ENCODE measurements around the gene STEAP4.
"Not testable (repeated sequence)": the region's sequence is repeated elsewhere in the genome, so short reads cannot be mapped to it uniquely, and the experiment has no call there.

Gene STEAP4

DNA sequence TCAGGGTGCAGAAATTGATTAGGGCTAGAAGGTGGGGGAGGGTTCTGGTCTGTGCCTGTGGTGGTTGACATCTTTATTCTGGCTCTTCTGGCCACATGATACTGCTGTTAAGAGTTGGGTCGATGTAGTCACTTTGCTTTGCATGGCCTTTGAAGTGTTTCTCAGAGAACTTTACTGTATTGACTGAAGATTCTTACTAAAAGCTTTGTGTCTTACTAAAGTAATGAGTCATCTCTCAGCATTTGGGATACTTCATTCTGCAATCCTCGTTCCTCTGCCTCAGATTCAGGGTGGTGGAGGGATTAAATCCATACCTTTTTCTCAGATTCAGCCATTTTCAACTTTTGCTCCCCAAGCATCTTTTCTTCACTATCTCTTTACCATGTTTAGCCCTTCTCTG, 38.6 kb downstream of the STEAP4 start:
- DNase-seq (ENCODE audit: low read depth) = no peak

DNA sequence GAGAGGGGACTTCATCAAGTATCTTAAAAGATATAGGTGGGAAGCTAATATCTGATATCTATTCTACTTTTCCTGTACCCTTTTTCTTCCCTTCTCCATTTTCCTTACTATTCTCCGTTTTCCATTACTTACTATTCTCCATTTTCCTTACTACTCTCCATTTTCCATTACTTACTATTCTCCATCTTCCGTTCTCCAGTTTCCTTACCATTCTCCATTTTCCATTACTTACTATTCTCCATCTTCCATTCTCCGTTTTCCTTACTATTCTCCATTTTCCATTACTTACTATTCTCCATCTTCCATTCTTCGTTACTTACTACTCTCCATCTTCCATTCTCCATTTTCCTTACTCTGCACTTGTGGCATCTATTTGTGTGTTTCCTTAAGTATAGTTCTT, 39.3 kb downstream of the STEAP4 start:
- DNase-seq (ENCODE audit: low read depth) = no peak

DNA sequence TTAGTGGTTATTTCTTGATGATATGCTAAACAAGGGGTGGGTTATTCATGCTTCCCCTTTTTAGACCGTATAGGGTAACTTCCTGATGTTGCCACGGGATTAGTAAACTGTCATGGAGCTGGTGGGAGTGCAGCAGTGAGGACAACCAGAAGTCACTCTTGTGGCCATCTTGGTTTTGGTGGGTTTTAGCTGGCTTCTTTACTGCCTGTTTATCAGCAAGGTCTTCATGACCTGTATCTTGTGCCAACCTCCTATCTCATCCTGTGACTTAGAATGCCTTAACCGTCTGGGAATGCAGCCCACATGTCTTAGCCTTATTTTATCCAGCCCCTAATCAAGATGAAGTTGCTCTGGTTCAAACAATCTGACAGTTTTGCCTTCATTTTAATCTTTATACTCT, 41.7 kb downstream of the STEAP4 start:
- not testable (repeated sequence) for DNase-seq (ENCODE audit: low read depth)

DNA sequence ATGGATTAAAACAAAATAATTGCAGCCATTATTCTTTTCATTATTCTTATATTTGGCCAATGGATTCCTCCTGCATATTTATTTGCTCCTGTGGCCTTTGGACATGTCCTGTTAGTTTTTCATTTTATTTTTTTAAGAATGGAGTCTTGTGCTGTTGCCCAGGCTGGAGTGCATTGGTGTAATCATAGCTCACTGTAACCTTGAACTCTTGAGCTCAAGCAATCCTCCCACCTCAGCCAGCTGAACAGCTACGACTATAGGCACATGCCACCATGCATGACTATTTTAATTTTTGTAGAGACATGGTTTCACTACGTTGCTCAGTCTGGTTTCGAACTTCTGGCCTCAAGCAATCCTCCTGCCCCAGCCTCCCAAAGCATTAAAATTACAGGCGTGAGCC, 44.1 kb downstream of the STEAP4 start:
- no peak for DNase-seq (ENCODE audit: low read depth)

DNA sequence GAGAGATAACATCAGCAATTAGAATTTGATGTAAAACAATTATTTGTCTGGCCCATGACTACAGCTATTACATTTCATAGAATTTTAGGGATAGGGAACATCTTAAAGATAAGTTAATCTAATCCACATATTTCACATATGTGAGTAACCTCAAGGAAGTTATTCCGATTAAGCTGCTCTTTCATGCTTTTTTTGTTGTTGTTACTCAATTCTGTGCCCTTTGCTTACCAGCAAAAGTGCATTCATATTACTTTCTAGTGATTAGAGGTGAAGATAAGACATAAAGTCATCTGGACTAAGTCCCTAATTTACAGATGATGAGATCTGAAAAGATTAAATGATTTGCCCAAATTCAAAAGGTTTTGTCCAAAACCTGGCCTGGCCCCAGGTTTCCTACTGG, 46.0 kb downstream of the STEAP4 start:
- no peak for DNase-seq (ENCODE audit: low read depth)

DNA sequence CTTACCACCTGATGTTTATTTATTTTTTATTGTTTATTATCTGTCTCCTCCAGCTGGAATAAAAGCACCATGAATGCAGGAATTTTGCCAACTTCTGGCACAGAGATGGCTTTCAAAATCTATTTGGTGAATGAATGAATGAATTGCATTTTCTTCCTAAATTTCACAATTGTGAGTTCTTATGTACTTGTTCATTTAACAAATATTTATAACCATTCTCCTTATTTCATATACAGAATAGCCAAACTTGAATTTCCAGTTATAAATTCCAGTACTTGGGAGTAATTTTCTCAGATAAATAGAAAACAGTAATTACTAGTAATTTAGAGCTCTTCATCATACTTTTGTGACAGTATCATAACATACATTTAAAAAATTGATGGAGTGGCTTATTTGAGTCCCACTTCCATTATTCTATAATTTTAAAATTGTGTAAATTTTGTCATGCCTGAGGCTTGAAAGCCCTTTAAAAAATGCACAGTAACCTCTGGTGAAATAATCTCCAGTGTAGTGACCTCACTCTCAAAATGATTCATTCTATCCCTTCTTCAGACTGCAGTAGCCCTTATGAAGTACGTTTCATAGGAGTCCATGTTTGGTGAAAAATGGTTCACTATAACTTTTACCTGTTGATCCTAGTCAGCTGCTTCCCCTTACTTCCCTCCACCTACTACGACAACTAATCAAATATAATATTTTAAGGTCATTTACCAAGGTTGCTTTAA, 46.9 kb downstream of the STEAP4 start:
- DNase-seq (ENCODE audit: low read depth) = no peak

DNA sequence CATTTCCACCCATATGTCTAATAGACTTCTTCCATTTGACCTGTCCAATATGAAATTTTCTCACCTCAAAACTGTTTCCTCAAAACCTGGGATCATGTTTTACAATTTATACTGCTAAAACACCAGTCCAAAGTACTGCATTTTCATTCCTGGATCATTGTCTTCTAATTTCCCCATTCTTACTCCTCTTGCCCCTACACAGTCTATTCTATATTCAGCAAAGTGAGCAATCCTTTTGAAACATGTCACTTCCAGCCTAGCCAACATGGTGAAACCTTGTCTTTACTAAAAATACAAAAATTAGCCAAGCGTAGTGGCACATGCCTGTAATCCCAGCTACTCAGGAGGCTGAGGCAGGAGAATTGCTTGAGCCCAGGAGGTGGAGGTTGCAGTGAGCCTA, 48.4 kb downstream of the STEAP4 start:
- DNase-seq (ENCODE audit: low read depth) = not testable (repeated sequence)

DNA sequence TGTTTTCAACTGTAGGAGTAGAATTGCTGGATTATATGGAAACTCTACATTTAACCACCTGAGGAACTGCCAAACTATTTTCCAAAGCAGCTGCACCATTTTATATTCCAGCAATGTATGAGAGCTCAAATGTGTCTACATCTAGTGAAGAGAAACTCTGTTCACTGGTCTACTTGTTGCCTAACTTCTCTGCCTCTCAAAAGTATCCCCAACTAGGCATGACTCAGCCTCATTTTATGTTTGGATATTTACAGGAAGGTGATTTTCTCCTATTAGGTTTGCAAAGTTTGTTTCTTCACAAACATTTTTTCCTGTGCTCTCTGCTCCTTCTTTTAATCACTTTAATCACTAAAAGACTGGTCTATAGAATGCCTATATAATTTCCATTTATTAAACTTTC, 49.8 kb downstream of the STEAP4 start:
- DNase-seq (ENCODE audit: low read depth) = no peak

DNA sequence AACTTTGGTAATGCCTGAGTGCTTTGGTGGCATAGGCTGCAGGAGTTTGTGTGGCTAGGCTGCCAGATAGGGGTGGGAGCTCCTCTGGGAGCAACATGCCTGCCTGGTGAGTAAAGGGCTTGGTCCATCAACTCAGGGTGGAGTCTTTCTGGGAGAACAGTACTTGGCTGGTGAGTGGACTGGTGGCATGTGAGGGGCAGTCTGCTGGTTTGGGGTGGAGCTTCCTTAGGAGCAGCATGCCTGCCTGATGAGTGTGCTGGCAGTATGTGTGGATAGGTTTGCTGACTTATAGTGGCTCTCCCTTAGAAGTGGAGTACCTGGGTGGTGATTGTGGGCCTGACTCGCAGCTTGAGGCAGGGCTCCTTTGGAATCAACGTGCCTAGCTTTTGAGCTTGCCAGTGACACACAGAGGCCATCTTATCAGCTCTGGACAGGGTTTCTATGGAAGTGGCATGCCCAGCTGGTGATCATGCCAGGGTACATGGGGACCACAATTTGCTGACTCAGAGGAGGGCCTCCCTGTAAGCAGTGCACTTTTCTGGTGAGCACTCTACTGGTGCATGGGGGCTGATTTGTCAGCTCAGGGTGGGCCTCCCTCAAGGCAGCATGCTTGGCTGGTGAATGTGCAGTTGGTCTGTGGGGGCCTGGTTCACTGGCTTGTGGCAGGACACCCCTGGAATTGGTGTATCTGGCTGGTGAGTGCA, 51.8 kb downstream of the STEAP4 start:
- DNase-seq (ENCODE audit: low read depth) = no peak

DNA sequence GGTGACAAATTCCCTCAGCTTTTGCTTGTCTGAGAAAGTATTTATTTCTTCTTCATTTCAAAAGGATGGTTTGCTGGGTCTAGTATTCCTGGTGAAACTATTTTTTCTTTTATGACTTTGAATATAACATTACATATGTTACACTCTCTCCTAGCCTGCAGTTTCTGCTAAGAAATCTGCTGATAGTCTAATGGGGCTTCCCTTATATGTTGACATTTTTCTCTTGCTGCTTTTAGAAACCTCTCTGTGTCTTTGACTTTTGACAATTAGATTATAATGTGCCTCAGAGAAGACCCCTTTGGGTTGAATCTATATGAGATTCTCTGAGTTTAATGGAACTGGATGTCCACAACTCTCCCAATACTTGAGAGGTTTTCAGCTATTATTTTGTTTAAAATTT, 53.1 kb downstream of the STEAP4 start:
- DNase-seq (ENCODE audit: low read depth) = no peak

DNA sequence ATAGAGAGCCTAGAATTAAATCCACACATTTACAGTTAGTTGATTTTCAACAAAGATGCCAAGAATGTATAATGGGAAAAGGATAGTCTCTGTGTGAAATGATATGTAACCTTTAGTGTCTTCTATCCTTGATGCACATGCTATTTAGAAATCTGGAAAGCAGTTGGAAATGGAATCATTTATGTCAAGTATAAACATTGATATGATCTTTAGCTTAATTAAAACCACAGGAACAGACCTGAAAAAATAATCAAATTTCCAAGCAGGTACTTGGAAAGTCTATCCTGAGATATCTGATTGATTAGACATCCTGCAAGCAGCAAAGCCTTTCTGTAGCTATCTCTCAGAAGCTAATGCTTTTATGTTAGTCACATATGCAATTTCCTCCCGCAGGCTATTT, 62.4 kb downstream of the STEAP4 start:
- DNase-seq (ENCODE audit: low read depth) = no peak

DNA sequence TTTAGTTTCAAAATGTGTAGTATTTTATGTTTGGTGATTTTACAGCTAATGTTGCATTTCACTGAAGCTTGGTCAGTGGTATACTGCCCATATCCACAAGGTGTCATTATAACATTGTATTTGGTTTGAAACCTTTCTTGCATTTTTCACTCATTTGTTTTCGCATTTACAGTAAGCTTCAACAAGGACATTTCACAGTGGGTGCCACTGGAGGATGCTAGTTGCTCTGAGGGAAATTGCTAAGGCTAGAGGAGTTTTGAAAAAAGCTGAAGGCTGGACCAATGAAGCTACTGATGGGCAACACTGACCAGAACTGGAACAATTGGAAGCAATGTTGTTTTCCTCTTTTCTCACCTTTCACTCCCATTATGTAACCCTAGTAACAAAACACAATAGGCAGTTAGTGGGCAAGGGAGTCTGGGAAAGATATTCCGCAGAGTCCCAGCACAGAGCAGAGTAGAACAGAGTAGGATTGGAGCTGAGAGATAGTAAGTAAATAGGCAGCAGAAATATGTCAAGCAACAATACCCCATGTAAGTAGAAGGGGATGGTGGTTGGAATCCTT, 63.3 kb downstream of the STEAP4 start:
- no peak for DNase-seq (ENCODE audit: low read depth)

DNA sequence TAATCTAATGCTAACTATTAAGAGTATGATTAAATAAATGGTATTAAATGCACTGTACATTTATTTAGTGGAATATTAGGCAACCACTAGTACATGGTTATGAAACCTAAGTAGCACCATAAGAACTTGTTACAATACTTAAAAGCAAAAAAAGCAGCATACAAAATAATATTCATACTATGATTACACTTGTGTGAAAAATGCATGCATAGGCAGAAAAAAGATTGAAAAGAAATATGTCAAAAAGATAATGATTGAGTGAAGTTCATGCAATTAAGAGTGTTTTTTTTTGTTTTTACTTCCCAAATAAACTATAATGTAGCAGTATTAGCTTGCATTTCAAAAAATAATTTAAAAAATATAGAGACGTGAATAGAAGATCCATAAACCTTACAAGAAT, 66.8 kb downstream of the STEAP4 start:
- no peak for DNase-seq (ENCODE audit: low read depth)

DNA sequence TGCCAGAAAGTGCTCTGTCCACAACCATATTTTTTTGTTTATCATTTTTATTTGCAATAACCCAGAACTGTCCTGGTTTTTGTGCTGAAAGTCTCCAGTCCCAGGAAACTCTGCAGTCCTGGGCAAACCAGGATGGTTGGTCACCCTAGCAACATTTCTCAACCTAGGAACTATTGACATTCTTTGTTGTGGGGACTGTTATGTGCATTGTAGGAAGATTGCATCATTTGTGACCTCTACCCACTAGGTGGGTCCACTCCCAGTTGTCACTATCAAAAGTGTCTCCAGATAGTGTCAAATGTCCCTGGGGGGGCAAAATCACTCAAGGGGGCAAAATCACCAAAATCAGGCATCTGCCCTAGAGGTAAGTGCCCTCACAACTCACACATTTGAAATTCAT, 72.9 kb downstream of the STEAP4 start:
- DNase-seq (ENCODE audit: low read depth) = no peak

DNA sequence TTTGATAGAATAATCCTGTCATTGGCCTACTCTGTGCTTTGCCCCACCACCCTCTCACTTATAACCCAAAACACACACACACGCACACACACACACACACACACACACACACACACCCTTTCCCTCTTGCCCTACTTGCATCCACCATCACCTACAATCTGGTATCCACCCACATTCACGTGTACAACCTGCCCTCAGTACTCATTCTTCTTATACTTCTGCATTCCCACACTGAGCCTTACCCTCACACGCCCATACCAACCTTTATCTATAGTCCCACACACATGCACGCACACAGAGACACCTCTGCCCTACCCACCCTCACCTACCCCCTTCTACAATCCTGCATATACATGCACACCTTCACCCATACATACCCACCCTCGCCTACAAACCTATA, 76.0 kb downstream of the STEAP4 start:
- no peak for DNase-seq (ENCODE audit: low read depth)

DNA sequence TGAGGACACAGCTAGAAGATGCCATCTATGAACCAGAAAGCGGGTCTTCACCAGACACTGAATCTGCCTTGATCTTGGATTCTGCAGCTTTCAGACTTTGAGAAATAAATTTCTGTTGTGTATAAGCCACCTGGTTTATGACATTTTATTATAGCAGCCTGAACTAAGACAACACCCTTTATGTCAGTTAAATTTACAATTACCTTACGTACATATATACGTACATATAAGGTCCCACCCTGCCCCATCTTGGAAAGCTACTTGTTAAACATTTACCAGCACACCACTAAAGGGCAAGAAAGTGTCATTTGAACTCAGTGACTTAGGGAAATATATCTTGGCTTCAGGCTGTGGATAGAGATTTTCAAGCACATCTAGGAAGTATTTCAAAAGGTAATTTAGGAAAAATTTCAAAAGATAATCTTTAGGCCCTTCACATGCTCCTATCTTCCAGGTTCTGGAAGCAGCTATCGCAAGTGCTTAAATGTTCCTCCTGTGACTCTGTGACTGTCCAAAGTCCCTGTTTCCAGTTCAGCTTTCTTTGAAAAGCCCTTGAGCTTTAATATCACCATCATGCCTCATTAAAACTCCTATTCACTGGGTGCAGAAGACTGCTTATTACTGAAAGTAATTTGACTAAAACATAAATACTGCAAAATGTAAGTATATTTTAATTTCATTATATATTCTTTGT, 77.2 kb downstream of the STEAP4 start:
- no peak for DNase-seq (ENCODE audit: low read depth)

DNA sequence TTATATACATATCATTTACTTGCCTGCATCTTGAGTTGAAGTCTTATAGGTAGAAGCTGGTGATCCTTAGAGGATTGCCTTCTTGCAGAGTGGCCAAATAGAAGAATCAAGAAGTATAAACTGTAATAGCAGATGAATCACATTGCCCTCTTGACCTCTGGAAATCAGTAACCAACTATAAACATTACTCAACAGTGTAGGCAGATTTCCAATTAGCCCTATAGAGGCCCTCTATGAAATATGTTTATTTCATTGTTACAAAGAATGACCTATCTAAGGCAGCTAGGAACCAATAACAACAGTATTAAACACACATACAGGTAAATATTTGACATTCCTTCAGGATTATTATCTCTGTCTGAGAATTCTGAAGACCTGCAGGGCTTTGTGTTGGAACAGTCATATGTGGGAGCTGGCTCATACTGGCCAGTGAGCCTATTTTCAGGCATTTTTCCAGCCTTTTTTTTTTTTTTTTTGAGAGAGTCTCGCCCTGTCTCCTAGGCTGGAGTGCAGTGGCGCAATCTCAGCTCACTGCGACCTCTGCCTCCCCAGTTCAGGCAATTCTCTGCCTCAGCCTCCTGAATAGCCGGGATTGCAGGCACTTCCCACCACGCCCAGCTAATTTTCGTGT, 79.7 kb downstream of the STEAP4 start:
- DNase-seq (ENCODE audit: low read depth) = no peak

DNA sequence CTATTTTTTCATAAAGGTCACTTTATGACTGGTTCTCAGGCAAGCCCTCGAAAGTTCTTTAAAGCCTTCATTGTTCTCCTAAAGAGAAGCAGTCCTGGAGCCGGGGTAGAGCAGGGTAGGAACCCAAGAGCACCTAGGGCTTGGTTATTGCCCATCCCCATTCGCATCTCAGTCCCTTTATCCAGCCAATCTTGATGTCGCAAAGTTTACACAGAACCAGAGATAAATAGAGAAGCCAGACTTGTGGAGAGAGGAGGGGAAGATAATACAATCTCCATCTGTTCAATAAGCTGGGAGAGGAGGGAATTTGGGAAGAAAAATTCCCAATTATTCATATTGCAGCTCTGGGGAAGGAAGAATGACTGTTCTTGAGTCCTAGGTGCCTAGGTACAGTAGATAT, 80.5 kb downstream of the STEAP4 start:
- no peak for DNase-seq (ENCODE audit: low read depth)

DNA sequence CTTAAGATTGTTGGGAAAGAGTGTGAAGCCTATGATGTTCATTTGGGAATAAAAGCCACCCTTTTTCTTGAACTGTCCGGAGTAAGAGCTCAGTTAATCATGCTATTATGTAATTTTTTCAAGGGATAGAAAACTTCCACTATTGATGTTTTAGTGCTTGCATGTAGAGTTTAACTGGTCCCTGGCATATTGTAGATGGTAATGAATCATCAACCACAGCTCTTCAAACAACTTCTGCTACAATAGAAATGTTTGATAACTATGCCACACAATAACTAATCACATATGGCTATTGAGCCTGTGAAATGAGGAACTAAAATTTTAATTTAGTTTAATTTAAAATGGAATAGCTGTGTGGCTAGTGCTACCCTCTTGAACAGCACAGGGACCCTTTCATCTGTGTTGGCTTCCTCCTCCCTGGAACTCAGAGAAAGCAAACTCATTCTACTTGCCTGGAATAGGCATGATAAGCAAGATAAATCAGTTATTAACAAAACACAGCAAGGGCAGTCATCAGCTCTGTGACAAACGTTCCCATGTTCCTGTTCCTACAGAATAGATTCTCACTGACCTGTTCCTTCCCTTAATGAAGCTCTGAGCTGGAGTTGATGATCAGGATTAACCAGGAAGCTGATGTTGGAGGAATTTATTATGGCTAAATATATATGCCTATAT, 82.0 kb downstream of the STEAP4 start:
- DNase-seq (ENCODE audit: low read depth) = no peak

DNA sequence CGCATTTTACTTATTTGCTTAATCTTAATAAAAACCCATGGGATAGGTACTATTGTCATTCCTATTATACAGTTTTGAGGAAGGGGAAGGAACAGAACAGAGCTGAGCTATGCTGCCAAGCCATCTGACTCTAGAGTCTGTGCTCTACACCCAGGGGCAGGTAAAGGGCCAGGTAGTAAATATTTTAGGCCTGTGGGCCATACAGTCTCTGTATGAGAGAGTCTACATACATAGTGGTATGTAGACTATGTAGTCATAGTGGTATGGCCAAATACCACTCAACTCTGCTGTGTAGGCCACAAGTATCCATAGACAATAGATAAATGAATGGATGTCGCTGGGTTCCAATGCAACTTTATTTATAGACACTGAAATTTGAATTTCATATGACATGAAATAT, 83.4 kb downstream of the STEAP4 start:
- no peak for DNase-seq (ENCODE audit: low read depth)
